Measurements from ENCODE around the gene ALDH6A1.

The ALDH6A1 gene

DNA sequence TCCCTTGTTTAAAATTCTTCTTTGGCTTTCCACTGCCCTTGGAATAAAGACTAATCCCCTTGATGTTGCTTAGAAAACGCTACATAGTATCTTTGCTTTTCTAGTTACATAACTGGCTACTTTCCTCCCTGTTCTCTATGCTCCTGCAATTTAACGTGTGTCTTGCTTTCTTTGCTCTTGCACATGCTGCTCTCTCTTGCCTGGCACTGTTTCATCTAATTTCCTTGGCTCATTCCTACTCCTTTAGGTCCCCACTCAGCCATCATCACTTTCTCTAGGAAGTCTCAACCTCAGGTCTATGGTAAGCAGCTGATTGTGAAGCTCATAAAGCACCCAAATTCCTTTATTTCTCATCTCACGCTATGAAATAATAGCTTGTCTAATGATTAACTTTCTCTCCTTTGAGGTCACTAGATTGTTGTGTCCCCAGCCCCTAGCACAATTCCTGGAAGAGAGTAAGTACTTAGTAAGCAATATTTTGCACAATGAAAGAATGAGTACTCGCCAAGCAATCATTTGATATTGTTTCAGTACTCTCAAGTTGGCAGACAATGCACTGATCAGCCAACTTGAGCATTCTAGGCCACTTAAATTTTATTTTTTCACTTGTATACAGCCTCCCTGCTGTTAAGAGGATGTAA lies 3.3 kb downstream of the ALDH6A1 start:
- no peak overlapping the region for H3K4me3 ChIP-seq (ENCODE audit: low read depth, low read length)
- TF ChIP-seq, protein P1, sequence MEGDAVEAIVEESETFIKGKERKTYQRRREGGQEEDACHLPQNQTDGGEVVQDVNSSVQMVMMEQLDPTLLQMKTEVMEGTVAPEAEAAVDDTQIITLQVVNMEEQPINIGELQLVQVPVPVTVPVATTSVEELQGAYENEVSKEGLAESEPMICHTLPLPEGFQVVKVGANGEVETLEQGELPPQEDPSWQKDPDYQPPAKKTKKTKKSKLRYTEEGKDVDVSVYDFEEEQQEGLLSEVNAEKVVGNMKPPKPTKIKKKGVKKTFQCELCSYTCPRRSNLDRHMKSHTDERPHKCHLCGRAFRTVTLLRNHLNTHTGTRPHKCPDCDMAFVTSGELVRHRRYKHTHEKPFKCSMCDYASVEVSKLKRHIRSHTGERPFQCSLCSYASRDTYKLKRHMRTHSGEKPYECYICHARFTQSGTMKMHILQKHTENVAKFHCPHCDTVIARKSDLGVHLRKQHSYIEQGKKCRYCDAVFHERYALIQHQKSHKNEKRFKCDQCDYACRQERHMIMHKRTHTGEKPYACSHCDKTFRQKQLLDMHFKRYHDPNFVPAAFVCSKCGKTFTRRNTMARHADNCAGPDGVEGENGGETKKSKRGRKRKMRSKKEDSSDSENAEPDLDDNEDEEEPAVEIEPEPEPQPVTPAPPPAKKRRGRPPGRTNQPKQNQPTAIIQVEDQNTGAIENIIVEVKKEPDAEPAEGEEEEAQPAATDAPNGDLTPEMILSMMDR (conservative IDR thresholded peaks at IDR 0.05; ENCODE audit: low read depth, low read length), result no peak
- DNase-seq (ENCODE audit: low read depth), result no peak

DNA sequence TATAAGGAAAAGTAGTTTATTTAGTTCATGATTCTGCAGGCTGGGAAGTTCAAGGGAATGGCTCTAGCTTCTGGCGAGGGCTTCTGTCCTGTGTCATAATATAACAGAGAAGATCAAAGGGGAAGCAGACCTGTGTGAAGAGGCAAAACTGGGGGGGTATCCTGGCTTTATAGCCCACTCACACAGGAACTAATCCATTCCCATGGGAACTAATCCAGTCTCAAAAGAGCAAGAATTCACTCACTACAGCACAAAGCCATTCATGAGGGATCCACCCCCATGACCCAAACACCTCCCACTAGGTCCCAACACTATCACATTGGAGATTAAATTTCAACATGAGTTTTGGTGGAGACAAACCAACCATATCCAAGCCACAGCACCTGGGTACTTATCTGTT lies 6.9 kb downstream of the ALDH6A1 start:
- TF ChIP-seq, protein P1 (conservative IDR thresholded peaks at IDR 0.05; ENCODE audit: low read depth, low read length), result no peak
- H3K4me3 ChIP-seq (ENCODE audit: low read depth, low read length), result no peak overlapping the region
- DNase-seq (ENCODE audit: low read depth), result no peak

DNA sequence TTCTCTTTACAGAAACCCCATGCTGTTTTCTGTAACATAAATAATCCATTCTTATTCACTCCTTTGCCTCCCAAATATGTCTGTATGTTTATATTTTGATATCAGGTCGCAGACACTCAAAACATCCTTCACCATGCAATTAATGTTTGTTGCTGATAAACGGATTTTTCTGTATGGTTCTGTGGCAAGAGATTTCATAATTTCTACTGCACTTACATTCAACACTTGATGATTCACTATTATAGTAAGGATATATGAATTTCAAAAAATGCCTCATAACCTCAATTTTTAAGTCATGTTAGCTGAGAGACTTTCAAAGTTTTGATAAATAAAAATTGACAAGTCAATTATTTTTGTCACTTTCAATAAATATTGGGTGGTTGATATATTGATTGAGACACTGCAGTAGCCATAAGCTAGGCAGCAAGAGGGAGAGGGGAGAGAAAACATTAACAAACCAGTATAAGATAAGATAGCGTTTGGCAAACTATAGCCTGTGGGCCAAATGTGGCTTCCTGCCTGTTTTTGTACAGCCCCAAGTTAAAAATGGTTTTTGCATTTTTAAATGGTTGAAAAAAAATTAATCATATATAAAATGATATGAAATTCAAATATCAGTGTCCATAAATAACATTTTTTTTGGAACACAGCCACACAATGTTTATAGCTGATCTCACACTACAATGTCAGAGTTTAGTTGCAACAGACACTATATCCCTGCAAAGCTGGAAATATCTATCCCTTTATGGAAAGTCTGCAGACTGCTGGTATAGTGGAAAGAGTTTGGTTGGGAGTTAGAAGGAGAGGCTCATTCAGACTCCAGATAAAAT lies 18.3 kb downstream of the ALDH6A1 start:
- peak; percentile 62 for DNase-seq (ENCODE audit: low read depth)

DNA sequence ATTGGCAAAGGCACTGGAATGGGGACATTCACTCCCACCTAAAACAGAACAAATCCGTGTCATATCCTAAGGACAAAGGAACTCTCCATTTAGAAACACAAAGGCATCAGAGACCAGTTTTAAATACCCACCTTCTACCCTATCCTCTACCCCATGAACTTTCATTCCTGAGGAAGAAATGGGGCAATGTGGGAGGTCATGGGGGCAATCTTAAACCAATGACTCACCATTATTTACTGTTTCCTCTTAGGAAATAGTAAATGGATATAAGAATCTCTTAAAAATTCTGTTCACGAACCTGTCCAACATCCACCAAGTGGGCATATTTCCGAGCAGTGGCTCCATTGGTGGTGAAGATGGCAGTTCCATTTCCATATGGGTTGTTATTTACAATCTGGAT lies 19.4 kb downstream of the ALDH6A1 start:
- TF ChIP-seq, protein P1 (conservative IDR thresholded peaks at IDR 0.05; ENCODE audit: low read depth, low read length), result no peak
- peak; percentile 30 for DNase-seq (ENCODE audit: low read depth)
- H3K4me3 ChIP-seq (ENCODE audit: low read depth, low read length), result no peak overlapping the region

More for the DNA sequence above, 18.3 kb downstream of the ALDH6A1 start:
- H3K4me3 ChIP-seq (ENCODE audit: low read depth, low read length), result no peak overlapping the region
- TF ChIP-seq, protein P1 (conservative IDR thresholded peaks at IDR 0.05; ENCODE audit: low read depth, low read length), result no peak

DNA sequence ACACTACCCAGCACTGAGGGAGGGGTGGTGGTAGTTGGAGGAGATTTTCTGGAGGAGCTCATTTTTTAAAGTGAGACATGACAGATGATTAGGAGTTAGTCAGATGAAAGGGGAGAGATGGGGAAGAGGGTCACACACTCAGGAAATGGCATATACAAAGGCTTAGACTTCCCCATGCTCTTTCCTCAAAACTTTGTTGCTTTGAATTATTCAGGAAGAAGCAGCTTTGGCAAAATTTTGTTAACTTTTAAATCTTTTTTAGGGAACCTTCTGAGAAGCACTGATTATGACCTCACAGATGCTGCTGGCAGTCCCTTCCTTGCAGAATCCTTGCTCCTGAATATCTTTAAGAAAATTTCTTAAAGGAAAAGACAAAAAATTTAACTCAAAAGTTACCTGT lies 19.8 kb downstream of the ALDH6A1 start:
- no peak for DNase-seq (ENCODE audit: low read depth)
- H3K4me3 ChIP-seq (ENCODE audit: low read depth, low read length), result no peak overlapping the region
- TF ChIP-seq, protein P1 (conservative IDR thresholded peaks at IDR 0.05; ENCODE audit: low read depth, low read length), result no peak

DNA sequence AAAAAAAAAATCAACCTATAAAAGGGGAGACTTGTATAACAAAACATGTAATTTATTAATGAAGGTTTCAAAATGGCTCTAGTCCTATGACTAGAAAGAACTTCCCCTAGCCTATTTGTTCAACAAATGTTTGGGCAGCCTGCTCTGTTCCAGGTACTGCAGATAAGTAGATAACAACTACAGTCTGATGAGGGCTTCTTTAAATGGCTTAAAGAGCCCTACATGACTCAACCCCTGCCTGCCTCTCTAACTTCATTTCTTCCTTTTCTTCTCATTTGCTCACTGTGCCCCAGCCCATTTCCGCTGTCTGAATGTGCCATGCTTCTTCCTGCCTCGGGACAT lies 21.5 kb downstream of the ALDH6A1 start:
- DNase-seq (ENCODE audit: low read depth), result peak; percentile 14
- no peak overlapping the region for H3K4me3 ChIP-seq (ENCODE audit: low read depth, low read length)
- TF ChIP-seq, protein P1 (conservative IDR thresholded peaks at IDR 0.05; ENCODE audit: low read depth, low read length), result no peak

Measured in choroid plexus epithelial cell (primary cell).